OCI-LY7 (cell line): Measurements from ENCODE around the gene MAP3K7. TPM values are rescaled to one million over a fixed set of nuclear protein-coding genes. Genes with fewer than 3 reads are reported as not detected.
"Not testable (repeated sequence)": the region's sequence is repeated elsewhere in the genome, so short reads cannot be mapped to it uniquely, and the experiment has no call there.

ENCODE experiments used
- BruUV-seq: library from RNA; stranded (reverse); fragments of 400-500 nt; replicated peaks from 2 replicates; lab custom pipeline; 2021; lab: Mats Ljungman, UMichigan
- CTCF ChIA-PET: fragments of 300-600 bp; sonication (Branson Sonifier 250); formaldehyde crosslinking; loops from one replicate; lab custom pipeline; 2022; ENCODE audit warnings: antibody characterized with exemption; ENCODE audit not compliant: unreplicated experiment; lab: Charles Lee
- POLR2A ChIA-PET: fragments of 300-600 bp; sonication (Branson Sonifier 250); formaldehyde crosslinking; loops from one replicate; lab custom pipeline; 2022; ENCODE audit warnings: antibody characterized with exemption; lab: Charles Lee
- DNase-seq: peaks from one replicate; pipeline ENCODE4 v3.0.0-alpha.2; 2015; ENCODE audit warnings: low spot score
- H2AFZ ChIP-seq: fragments of 200-600 bp; sonication (generic), shearing (Covaris generic); 2 replicates; pipeline ENCODE4 v1.6.1; 2014; ENCODE audit warnings: mild to moderate bottlenecking, antibody characterized with exemption, low read length, moderate library complexity
- H3K27ac ChIP-seq: fragments of 200-600 bp; sonication (generic); 2 replicates; pipeline ENCODE4 v1.5.1; 2014; ENCODE audit warnings: mixed run types, low read depth, mild to moderate bottlenecking, moderate library complexity, low read length, inconsistent platforms; ENCODE audit not compliant: poor library complexity, severe bottlenecking
- H3K36me3 ChIP-seq: fragments of 200-600 bp; sonication (generic); 2 replicates; pipeline ENCODE4 v1.6.1; 2014; ENCODE audit warnings: mild to moderate bottlenecking, antibody characterized with exemption, low read length, moderate library complexity, mixed read lengths; ENCODE audit not compliant: insufficient read depth
- H3K4me1 ChIP-seq: fragments of 200-600 bp; sonication (generic); 2 replicates; pipeline ENCODE4 v1.5.1; 2014; ENCODE audit warnings: mild to moderate bottlenecking, low read length; ENCODE audit not compliant: insufficient read depth, poor library complexity, severe bottlenecking
- H3K4me2 ChIP-seq: fragments of 200-600 bp; sonication (generic); 2 replicates; pipeline ENCODE4 v1.6.1; 2014; ENCODE audit warnings: mild to moderate bottlenecking, low read length
- H3K4me3 ChIP-seq: fragments of 200-600 bp; sonication (generic); 2 replicates; pipeline ENCODE4 v1.5.1; 2014; ENCODE audit warnings: mild to moderate bottlenecking, low read depth, low read length; ENCODE audit not compliant: poor library complexity, severe bottlenecking
- H3K79me2 ChIP-seq: fragments of 200-600 bp; sonication (generic); 2 replicates; pipeline ENCODE4 v1.6.1; 2016; ENCODE audit warnings: low read depth, mild to moderate bottlenecking, low read length, moderate library complexity, mixed read lengths; ENCODE audit not compliant: insufficient read depth
- H3K9me2 ChIP-seq: fragments of 200-600 bp; sonication (generic); 2 replicates; pipeline ENCODE4 v1.6.1; 2016; ENCODE audit warnings: mild to moderate bottlenecking, low read length, mixed read lengths; ENCODE audit not compliant: insufficient read depth
- H3K9me3 ChIP-seq: fragments of 200-600 bp; sonication (generic); 2 replicates; pipeline ENCODE4 v1.6.1; 2014; ENCODE audit warnings: mild to moderate bottlenecking, mixed run types, low read length, mixed read lengths
- H4K20me1 ChIP-seq: fragments of 200-600 bp; sonication (generic); 2 replicates; pipeline ENCODE4 v1.6.1; 2014; ENCODE audit warnings: mild to moderate bottlenecking, antibody characterized with exemption, low read length, moderate library complexity, mixed read lengths; ENCODE audit not compliant: insufficient read depth
- EZH2phosphoT487 ChIP-seq: fragments of 200-600 bp; sonication (generic); IDR thresholded peaks from 2 replicates; pipeline ENCODE4 v1.6.1; 2018; ENCODE audit warnings: low read depth, borderline replicate concordance, mild to moderate bottlenecking, mixed run types, antibody characterized with exemption, low read length, moderate library complexity, mixed read lengths
- intact Hi-C: fragments of 100-400 bp; cut with micrococcal nuclease; formaldehyde crosslinking; loops from one replicate; pipeline ENCODE4 v1.10.0; 2022; ENCODE audit not compliant: unreplicated experiment
- total RNA-seq, 2 experiments: library from RNA; depleted of rRNA in 1 of 2; stranded (reverse); fragments of >200 nt in 1 of 2; shearing (Covaris generic) in 1 of 2; gene quantifications; 2 replicates each; pipeline ENCODE4 v1.2.3, GENCODE V29; 2014 to 2022
- TF ChIP-seq, protein P1 (sequence below): fragments of 200-600 bp; sonication (generic); conservative IDR thresholded peaks from 2 replicates; pipeline ENCODE4 v1.5.1; 2014; ENCODE audit warnings: mild to moderate bottlenecking, antibody characterized with exemption, low read length, moderate library complexity, mixed read lengths

The MAP3K7 gene
- total RNA-seq, 2 experiments from 2014 or later, result 29.5 to 45.7 TPM

DNA sequence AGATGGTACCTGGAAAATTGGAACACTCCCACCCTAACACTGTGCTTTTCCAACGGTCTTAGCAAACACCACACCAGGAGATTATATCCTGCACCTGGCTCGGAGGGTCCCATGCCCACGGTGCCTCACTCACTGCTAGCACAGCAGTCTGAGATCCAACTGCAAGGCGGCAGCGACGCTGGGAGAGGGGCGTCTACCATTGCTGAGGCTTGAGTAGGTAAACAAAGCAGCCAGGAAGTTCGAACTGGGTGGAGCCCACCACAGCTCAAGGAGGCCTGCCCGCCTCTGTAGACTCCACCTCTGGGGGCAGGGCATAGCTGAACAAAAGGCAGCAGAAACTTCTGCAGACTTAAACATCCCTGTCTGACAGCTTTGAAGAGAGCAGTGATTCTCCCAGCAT is 24.5 kb downstream of the MAP3K7 start:
- H3K9me2 ChIP-seq, H3K79me2 ChIP-seq, BruUV-seq, H4K20me1 ChIP-seq, DNase-seq, H3K4me3 ChIP-seq, H3K4me1 ChIP-seq, H2AFZ ChIP-seq, H3K27ac ChIP-seq, H3K4me2 ChIP-seq, CTCF ChIA-PET, H3K9me3 ChIP-seq: not testable (repeated sequence)
- peaks cover 45% of the 10 kb centered on the region for H3K36me3 ChIP-seq
- POLR2A ChIA-PET, result interaction anchor here (0.6 to 0.7 kb wide), 2 partner anchors 10 to 13 kb away, joined by 3 read pairs; no protein-coding TSS in a partner anchor
- intact Hi-C loops, result loop anchor here (5.0 kb wide), 1 partner anchor 50 kb away; no protein-coding TSS in a partner anchor

DNA sequence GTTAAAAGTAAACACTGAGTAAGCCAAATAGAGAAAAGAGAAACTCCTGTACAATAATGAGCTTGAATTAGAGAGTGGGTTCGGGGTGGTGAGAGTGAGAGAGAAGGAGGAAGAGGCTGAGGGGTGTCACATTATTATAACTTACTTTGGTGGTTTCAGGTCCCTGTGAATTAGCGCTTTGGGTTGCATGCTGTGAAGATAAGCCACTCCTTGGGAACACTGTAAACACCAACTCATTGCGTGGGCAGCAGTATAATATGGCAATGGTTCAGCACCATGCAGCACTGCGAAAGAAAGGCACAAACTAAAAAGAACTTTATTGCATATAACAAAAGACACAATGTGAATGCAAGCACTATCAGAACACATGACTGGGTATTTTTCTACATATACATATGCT is 26.9 kb downstream of the MAP3K7 start:
- Histone ChIP-seq H3K4me1 (no peaks in the 10 kb centered on the region), H3K4me2 (no peak overlapping the region), H3K9me3 (no peaks in the 10 kb centered on the region), H3K4me3 (no peak overlapping the region), H4K20me1 (no peaks in the 10 kb centered on the region), H3K79me2 (no peaks in the 10 kb centered on the region), H3K27ac (no peak overlapping the region), H3K9me2 (no peaks in the 10 kb centered on the region), H2AFZ (no peak overlapping the region), H3K36me3 (peaks cover 65% of the 10 kb centered on the region)
- ChIA-PET CTCF (no interaction called here), POLR2A (no interaction called here)
- BruUV-seq, result no TSS peak
- intact Hi-C loops, result loop anchor here (5.0 kb wide), 1 partner anchor 48 kb away; no protein-coding TSS in a partner anchor
- TF ChIP-seq, protein P1, sequence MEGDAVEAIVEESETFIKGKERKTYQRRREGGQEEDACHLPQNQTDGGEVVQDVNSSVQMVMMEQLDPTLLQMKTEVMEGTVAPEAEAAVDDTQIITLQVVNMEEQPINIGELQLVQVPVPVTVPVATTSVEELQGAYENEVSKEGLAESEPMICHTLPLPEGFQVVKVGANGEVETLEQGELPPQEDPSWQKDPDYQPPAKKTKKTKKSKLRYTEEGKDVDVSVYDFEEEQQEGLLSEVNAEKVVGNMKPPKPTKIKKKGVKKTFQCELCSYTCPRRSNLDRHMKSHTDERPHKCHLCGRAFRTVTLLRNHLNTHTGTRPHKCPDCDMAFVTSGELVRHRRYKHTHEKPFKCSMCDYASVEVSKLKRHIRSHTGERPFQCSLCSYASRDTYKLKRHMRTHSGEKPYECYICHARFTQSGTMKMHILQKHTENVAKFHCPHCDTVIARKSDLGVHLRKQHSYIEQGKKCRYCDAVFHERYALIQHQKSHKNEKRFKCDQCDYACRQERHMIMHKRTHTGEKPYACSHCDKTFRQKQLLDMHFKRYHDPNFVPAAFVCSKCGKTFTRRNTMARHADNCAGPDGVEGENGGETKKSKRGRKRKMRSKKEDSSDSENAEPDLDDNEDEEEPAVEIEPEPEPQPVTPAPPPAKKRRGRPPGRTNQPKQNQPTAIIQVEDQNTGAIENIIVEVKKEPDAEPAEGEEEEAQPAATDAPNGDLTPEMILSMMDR, result no peak
- no peak for TF ChIP-seq EZH2phosphoT487
- DNase-seq, result no peak

DNA sequence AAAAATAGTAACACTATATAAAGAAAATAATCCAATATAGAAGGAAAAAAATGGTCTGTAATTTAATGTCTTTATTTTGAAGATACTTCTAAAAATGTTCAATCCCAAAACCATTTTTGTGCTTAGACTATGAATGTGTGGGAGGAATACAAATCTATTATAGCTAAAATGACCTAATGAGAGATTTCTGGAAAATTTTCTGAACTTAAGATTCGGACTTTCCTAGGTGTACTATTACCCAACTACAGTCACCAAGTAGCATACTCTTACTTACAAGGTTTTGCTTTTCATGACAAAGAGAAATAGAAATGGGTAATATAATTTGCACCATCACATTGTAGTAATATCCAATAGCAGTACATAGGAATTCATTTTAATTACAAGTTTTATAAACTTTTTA is 29.9 kb downstream of the MAP3K7 start:
- H3K4me2 ChIP-seq, result no peak overlapping the region
- H3K27ac ChIP-seq, result no peak overlapping the region
- H2AFZ ChIP-seq, result no peak overlapping the region
- POLR2A ChIA-PET, result interaction anchor here (0.9 kb wide), 1 partner anchor 675 kb away, joined by 3 read pairs; no protein-coding TSS in a partner anchor
- H3K9me2 ChIP-seq, result no peaks in the 10 kb centered on the region
- no peaks in the 10 kb centered on the region for H3K79me2 ChIP-seq
- no peaks in the 10 kb centered on the region for H3K4me1 ChIP-seq
- no peaks in the 10 kb centered on the region for H3K9me3 ChIP-seq
- no TSS peak for BruUV-seq
- intact Hi-C loops, result no loop called here
- peaks cover 78% of the 10 kb centered on the region for H3K36me3 ChIP-seq
- CTCF ChIA-PET, result no interaction called here
- no peak overlapping the region for H3K4me3 ChIP-seq
- TF ChIP-seq, protein P1, result no peak
- TF ChIP-seq EZH2phosphoT487, result no peak
- DNase-seq, result no peak
- H4K20me1 ChIP-seq, result no peaks in the 10 kb centered on the region
